Endothelial cell of hepatic sinusoid (primary cell): ENCODE results near the gene MAP3K6.
"Not testable (repeated sequence)": the region's sequence is repeated elsewhere in the genome, so short reads cannot be mapped to it uniquely, and the experiment has no call there.

Source experiments
- in situ Hi-C: cut with HindIII; loops from 2 replicates; pipeline ENCODE4 v1.10.0; 2017; ENCODE audit warnings: low sequenced_read_pairs

The MAP3K6 gene

GRCh38 chr1:27397110-27397509 lies 30.3 kb upstream of the MAP3K6 start:
- in situ Hi-C loops, result loop anchor here (5.0 kb wide), 3 partner anchors 60 to 200 kb away; no protein-coding TSS in a partner anchor

- in situ Hi-C loops, result loop anchor here (5.0 kb wide), 3 partner anchors 58 to 202 kb away; no protein-coding TSS in a partner anchor
These were observed 28.9 kb upstream of the MAP3K6 start for GRCh38 chr1:27395441-27396195.

GRCh38 chr1:27394925-27395324 lies 28.2 kb upstream of the MAP3K6 start:
- in situ Hi-C loops, result loop anchor here (5.0 kb wide), 3 partner anchors 58 to 202 kb away; no protein-coding TSS in a partner anchor

GRCh38 chr1:27394282-27394658 lies 27.5 kb upstream of the MAP3K6 start:
- in situ Hi-C loops, result no loop called here

- in situ Hi-C loops, result no loop called here
These were observed 27.0 kb upstream of the MAP3K6 start for GRCh38 chr1:27393641-27394281.

GRCh38 chr1:27392778-27393635 lies 26.2 kb upstream of the MAP3K6 start:
- in situ Hi-C loops, result no loop called here

GRCh38 chr1:27392096-27392777 lies 25.5 kb upstream of the MAP3K6 start, which contains the start of gene GPR3:
GPR3 (plus strand) TSS chr1:27392622; CDS start chr1:27393799, 1,177 bp downstream.
- in situ Hi-C loops, result no loop called here

- in situ Hi-C loops, result no loop called here
These were observed 24.8 kb upstream of the MAP3K6 start for GRCh38 chr1:27391511-27392095.

- in situ Hi-C loops, result no loop called here
These were observed 21.7 kb upstream of the MAP3K6 start for GRCh38 chr1:27388337-27389005.

- in situ Hi-C loops, result not testable (repeated sequence)
These were observed 18.0 kb upstream of the MAP3K6 start for GRCh38 chr1:27384797-27385196.

- in situ Hi-C loops, result no loop called here
These were observed 16.9 kb upstream of the MAP3K6 start for GRCh38 chr1:27383661-27384060.

- in situ Hi-C loops, result no loop called here
These were observed 16.4 kb upstream of the MAP3K6 start, which contains the start of gene CD164L2 for GRCh38 chr1:27383039-27383605. CD164L2 (minus strand) TSS chr1:27383333; CDS start chr1:27383239, 94 bp downstream.

- in situ Hi-C loops, result no loop called here
These were observed 15.4 kb upstream of the MAP3K6 start for GRCh38 chr1:27381969-27382762.

- in situ Hi-C loops, result no loop called here
These were observed 14.3 kb upstream of the MAP3K6 start for GRCh38 chr1:27380766-27381733.

GRCh38 chr1:27380224-27380623 lies 13.5 kb upstream of the MAP3K6 start:
- in situ Hi-C loops, result no loop called here

- in situ Hi-C loops, result no loop called here
These were observed 12.9 kb upstream of the MAP3K6 start for GRCh38 chr1:27379564-27380122.
